Suprapubic skin (tissue), 4 donors: ENCODE data around the gene ADAM8. TPM values are rescaled to one million over a fixed set of nuclear protein-coding genes. Genes with fewer than 3 reads are reported as not detected.

ENCODE experiments used
- DNase-seq, 2 donors: peaks; one replicate each; pipeline ENCODE4 v3.0.0-alpha.2; 2019; ENCODE audit warnings: low spot score in 2 of 2
- H3K27ac ChIP-seq: fragments of 200-600 bp; sonication (generic); one replicate; pipeline ENCODE4 v1.5.1; 2019
- H3K27me3 ChIP-seq: fragments of 200-600 bp; sonication (generic); one replicate; pipeline ENCODE4 v1.5.1; 2019
- H3K36me3 ChIP-seq: fragments of 200-600 bp; sonication (generic); one replicate; pipeline ENCODE4 v1.5.1; 2019
- H3K4me1 ChIP-seq: fragments of 200-600 bp; sonication (generic); one replicate; pipeline ENCODE4 v1.5.1; 2019
- H3K4me3 ChIP-seq: fragments of 200-600 bp; sonication (generic); one replicate; pipeline ENCODE4 v1.5.1; 2019; ENCODE audit warnings: mild to moderate bottlenecking
- H3K9me3 ChIP-seq: fragments of 200-600 bp; sonication (generic); one replicate; pipeline ENCODE4 v1.5.1; 2019
- CTCF ChIP-seq, 2 donors: fragments of 200-600 bp in 1 of 2; fragments of 450-650 bp in 1 of 2; sonication (generic) in 1 of 2; IDR thresholded peaks; one replicate each; pipeline ENCODE4 v1.5.1; 2016 to 2019; ENCODE audit warnings: antibody characterized with exemption in 2 of 2, mild to moderate bottlenecking in 1 of 2, moderate library complexity in 1 of 2
- EP300 ChIP-seq: sonication (generic); formaldehyde crosslinking; IDR thresholded peaks from one replicate; pipeline ENCODE4 v1.6.1; 2017; ENCODE audit warnings: antibody characterized with exemption
- POLR2A ChIP-seq, 2 donors: fragments of 450-650 bp; IDR thresholded peaks; one replicate each; pipeline ENCODE4 v1.6.1; 2017; ENCODE audit warnings: antibody characterized with exemption in 2 of 2, mild to moderate bottlenecking in 2 of 2, moderate library complexity in 2 of 2
- POLR2AphosphoS5 ChIP-seq, 3 donors: sonication (generic); formaldehyde crosslinking; IDR thresholded peaks; one replicate each; pipeline ENCODE4 v1.6.1; 2017; ENCODE audit warnings: antibody characterized with exemption in 3 of 3
- WGBS: methylation state at CpG from one replicate; pipeline ENCODE4 v1.1.5; 2018; 5-methylcytosine and 5-hydroxymethylcytosine counted together
- total RNA-seq, 4 donors: library from RNA; depleted of rRNA; stranded (reverse); fragments of >200 nt; gene quantifications; one replicate each; pipeline ENCODE4 v1.1.0, GENCODE V29; 2016

Gene ADAM8
- total RNA-seq, 4 donors from 2014 or later: 3.0 to 18.4 (median 4.1) TPM

GRCh38 chr10:133241501-133242205 lies 35.0 kb downstream of the ADAM8 start:
- Histone ChIP-seq H3K36me3 (no peaks in the 10 kb centered on the region), H3K27ac (no peak overlapping the region), H3K4me3 (no peak overlapping the region), H3K9me3 (no peaks in the 10 kb centered on the region), H3K4me1 (peaks cover 25% of the 10 kb centered on the region), H3K27me3 (peaks cover 98% of the 10 kb centered on the region)
- no peak for TF ChIP-seq EP300
- TF ChIP-seq POLR2A (IDR thresholded peaks at IDR 0.05): no peak
- TF ChIP-seq POLR2AphosphoS5 (IDR thresholded peaks at IDR 0.05): no peak
- no peak for TF ChIP-seq CTCF (IDR thresholded peaks at IDR 0.05)
- 15% methylated on average over 6 of the region's 25 CpGs for WGBS
- no peak for DNase-seq

GRCh38 chr10:133239990-133240389 lies 36.7 kb downstream of the ADAM8 start:
- Histone ChIP-seq H3K4me1 (peaks cover 41% of the 10 kb centered on the region), H3K9me3 (no peaks in the 10 kb centered on the region), H3K27me3 (peaks cover 98% of the 10 kb centered on the region), H3K36me3 (no peaks in the 10 kb centered on the region), H3K27ac (no peak overlapping the region), H3K4me3 (no peak overlapping the region)
- TF ChIP-seq EP300 (no peak), POLR2AphosphoS5 (IDR thresholded peaks at IDR 0.05) (no peak), CTCF (IDR thresholded peaks at IDR 0.05) (no peak), POLR2A (IDR thresholded peaks at IDR 0.05) (no peak)
- DNase-seq: no peak
- WGBS: 88% methylated on average over 7 of the region's 15 CpGs

DNA sequence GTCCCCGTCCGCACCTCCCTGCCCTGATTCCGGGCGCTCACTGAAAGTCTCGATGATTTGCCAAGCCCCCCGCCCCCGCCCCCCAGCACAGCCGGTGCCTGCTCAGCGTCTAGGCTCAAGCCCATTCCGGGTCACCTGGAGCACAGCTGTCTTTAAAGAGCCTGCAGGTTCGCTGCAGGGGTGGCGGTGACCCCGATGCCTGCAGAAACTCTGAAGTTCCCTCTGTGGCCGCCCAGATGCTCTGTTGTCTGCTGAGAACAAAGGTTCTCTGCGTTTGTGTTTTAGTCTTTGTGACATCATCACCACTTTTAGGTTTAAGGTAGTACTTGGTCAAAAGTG lies 38.2 kb downstream of the ADAM8 start:
- 13% methylated on average over 8 of the region's 15 CpGs for whole genome bisulfite sequencing
- Histone ChIP-seq H3K4me1 (peaks cover 41% of the 10 kb centered on the region), H3K4me3 (no peak overlapping the region), H3K27me3 (peaks cover 99% of the 10 kb centered on the region), H3K9me3 (no peaks in the 10 kb centered on the region), H3K27ac (no peak overlapping the region), H3K36me3 (no peaks in the 10 kb centered on the region)
- no peak for TF ChIP-seq EP300
- TF ChIP-seq CTCF (IDR thresholded peaks at IDR 0.05): no peak
- no peak for TF ChIP-seq POLR2AphosphoS5 (IDR thresholded peaks at IDR 0.05)
- TF ChIP-seq POLR2A (IDR thresholded peaks at IDR 0.05): no peak
- DNase-seq: no peak

DNA sequence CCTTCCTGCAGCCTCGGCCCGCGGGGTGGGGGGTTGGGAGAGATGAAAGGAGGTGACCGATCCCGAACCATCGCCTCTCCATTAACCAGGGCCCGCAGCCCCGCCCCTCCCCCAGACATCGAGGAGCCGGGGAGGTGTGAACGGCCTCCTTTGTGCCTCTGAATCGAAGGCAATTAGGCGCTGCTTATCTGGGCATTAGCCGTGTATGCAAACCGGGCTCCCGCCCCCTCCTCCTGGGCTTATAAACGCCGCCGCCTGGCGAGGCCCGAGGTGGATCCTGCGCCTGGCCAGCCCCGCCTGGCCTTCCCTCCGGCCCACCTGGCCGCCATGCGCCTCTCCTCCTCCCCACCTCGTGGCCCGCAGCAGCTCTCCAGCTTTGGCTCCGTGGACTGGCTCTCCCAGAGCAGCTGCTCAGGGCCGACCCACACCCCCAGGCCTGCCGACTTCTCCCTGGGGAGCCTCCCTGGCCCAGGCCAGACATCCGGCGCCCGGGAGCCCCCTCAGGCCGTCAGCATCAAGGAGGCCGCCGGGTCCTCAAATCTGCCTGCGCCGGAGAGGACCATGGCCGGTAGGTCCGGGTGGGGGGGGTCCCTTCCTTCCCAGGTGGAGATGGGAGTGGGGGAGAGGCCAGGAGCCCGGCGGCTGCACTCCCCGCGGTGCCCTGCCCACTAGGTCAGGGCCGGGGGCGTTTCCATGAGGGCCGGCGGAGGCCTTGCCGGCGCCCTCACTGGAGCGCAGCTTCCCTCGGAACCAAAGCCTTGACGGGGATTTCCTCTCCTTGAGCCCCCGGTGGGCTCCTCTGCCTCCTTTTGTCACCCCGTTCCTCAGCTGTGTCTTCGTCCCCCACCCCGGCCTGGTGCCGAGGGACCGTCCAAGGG lies 38.8 kb downstream of the ADAM8 start, which contains the start of gene VENTX:
TSS of gene VENTX (plus strand) at position 268 of the 878 bp plus-strand sequence. CDS start at position 328, 60 bp downstream.
- H3K4me3 ChIP-seq: peak within 1 kb of the TSS; percentile 37
- 9% methylated on average over 28 of the region's 60 CpGs for WGBS

More for the DNA sequence above, 38.8 kb downstream of the ADAM8 start, which contains the start of gene VENTX:
- H3K27ac ChIP-seq: no peak within 1 kb of the TSS
- H3K36me3 ChIP-seq: no peaks in the 10 kb centered on the region
- H3K9me3 ChIP-seq: no peaks in the 10 kb centered on the region
- TF ChIP-seq CTCF (IDR thresholded peaks at IDR 0.05): no peak
- no peak for TF ChIP-seq POLR2A (IDR thresholded peaks at IDR 0.05)
- TF ChIP-seq EP300: no peak
- no peak for TF ChIP-seq POLR2AphosphoS5 (IDR thresholded peaks at IDR 0.05)
- no peak for DNase-seq
- H3K4me1 ChIP-seq: peaks cover 41% of the 10 kb centered on the region
- H3K27me3 ChIP-seq: peaks cover 99% of the 10 kb centered on the region
